HG03354 (cell line): Measurements from ENCODE around the gene ITM2A.

Source experiments
- ATAC-seq: cut with Tn5 transposase; IDR thresholded peaks from one replicate; pipeline ENCODE4 v1.9.1; 2021; ENCODE audit warnings: mild to moderate bottlenecking; ENCODE audit not compliant: unreplicated experiment, poor library complexity, severe bottlenecking

The ITM2A gene

GRCh38 chrX:79366873-79367749 lies at the start of gene ITM2A:
TSS of gene ITM2A (minus strand) at chrX:79367334. CDS start at chrX:79367215, 119 bp downstream.
- ATAC-seq, result peak; percentile 78

GRCh38 chrX:79415056-79415455 lies 47.9 kb upstream of the ITM2A start:
- no peak for ATAC-seq

GRCh38 chrX:79413963-79414362 lies 46.8 kb upstream of the ITM2A start:
- no peak for ATAC-seq

GRCh38 chrX:79412972-79413371 lies 45.8 kb upstream of the ITM2A start:
- ATAC-seq, result no peak

GRCh38 chrX:79412166-79412565 lies 45.0 kb upstream of the ITM2A start:
- ATAC-seq, result no peak

DNA sequence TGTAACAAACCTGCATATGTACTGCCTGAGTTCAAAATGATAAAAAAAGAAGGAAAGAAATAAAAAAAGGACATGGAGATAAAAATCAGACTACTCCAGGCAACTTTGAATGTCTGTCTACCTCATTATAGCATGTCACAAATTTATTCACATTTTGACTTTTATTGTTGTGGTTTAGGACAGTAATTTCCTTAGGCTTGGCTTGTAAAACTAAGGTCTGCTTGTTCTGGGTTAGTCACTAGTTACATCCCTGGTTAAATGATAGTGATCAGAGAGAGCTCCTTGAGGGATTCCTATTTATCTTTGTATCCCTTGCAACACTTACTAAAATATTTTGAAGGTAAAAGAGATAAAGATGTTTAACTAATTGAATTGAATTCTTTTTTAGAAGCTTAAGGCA lies 42.5 kb upstream of the ITM2A start:
- ATAC-seq, result no peak

DNA sequence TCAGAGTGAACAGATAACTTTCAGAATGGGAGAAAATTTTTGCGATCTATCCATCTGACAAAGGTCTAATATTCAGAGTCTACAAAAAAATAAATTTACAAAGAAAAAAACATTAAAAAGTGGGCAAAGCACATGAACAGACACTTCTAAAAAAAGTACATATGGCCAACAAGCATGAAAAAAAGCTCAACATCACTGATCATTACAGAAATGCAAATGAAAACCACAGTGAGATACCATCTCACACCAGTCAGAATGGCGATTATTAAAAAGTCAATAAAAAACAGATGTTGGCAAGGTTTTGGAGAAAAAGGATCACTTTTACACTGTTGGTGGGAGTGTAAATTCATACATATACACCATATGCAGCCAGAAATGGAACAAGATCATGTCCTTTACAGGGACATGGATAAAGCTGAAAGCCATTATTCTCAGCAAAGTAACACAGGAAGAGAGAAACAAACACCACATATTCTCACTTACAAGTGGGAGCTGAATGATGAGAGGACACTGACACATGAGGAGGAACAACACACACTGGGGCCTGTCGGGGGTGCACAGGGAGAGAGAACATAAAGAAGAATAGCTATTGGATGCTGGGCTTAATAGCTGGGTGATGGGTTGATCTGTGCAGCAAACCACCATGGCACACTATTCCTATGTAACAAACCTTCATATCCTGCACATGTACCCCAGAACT lies 41.6 kb upstream of the ITM2A start:
- ATAC-seq, result no peak

DNA sequence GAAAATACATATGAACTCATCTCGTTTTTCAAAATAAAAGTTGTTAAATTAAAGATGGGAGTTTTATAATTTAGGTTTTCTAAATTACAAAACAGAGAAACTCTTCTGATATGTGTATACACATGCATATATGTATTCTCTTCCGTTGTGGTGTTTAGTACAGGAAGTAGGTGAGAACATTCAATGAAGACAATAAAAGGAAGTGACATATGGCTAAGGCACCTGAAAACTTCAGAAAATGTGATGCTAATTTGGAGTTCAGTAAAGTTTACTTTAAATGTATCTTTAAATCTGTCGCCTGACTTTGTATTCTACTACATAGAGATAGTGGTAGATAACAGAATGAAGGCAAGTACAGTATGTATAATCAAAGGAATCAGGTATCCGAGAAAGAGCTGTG lies 33.5 kb upstream of the ITM2A start:
- ATAC-seq, result no peak

DNA sequence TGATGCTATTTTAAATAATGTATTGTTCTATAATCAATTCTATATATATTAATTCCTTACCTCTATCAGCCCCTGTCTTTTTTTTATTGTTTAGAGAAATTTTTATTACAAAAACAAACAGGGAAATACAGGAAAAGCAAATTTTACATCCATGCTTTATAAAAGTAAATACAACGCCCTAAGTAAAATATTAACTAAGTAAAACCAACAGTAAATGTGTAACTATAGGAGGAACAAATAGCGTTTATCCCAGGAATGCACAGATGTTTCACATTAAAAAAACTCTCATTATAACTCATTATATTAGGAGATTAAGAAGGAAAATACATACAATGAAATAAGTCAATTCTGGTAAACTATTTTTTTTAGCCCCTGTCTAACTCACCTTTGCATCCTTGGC lies 8.2 kb upstream of the ITM2A start:
- no peak for ATAC-seq

DNA sequence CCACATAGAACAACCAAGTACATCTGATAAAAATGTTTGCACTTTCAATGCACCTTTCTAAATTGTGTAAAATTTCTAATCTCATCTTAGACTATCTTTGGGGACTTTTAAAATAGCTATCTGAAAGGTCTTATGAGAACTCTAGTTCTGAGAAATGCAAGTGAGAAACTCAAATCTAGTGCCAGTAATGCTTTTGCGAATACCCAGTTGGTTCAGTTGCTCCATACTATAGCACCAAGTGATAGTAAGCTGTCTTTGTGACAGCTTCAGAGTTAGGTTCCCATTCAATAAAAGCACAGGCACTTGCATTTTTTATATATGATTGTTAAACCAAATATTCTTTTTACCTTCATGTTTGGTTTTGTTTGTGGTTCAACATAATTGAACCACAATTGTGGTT lies 4.5 kb upstream of the ITM2A start:
- no peak for ATAC-seq

GRCh38 chrX:79371101-79371500 lies 4.0 kb upstream of the ITM2A start:
- no peak for ATAC-seq

GRCh38 chrX:79369871-79370270 lies 2.7 kb upstream of the ITM2A start:
- ATAC-seq, result no peak

DNA sequence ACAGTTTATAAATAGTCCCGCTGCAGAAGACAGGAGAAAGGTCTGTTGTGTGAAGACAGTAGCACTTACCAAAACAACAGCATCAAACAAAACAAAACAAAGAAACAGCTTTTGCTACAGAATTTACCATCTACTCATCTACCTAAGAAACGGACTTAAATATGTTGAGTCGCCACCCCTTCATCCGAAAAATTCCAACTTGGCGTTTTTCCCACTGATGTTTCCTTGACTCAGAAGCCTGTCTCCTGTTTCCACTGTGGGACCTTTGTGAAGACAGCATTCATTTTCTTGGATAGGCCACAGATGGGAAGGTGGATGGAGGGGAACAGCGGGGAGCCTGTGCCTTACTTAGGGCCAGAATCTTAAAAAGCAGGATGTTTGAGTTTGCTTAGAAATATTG lies 1.3 kb upstream of the ITM2A start:
- no peak for ATAC-seq

- ATAC-seq, result no peak
These were observed 773 bp upstream of the ITM2A start for GRCh38 chrX:79367907-79368306.

DNA sequence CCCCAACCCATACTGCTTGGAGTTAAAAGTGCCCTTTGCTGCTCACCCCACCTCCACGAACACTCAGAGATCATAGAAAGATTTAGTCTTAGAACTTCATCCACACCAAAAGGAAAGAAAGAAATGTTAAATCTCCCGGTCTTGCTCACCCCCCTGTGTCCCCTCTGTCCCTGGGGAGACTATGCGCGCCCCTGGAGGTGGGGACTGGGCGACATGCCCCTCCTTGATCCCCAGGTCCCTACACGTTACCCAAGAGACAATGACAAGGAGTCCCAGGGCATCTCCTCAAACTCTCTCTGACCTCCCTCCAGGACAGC lies 620 bp downstream of the ITM2A start:
- ATAC-seq, result no peak

- no peak for ATAC-seq
These were observed 1.5 kb downstream of the ITM2A start for GRCh38 chrX:79365591-79365990.

DNA sequence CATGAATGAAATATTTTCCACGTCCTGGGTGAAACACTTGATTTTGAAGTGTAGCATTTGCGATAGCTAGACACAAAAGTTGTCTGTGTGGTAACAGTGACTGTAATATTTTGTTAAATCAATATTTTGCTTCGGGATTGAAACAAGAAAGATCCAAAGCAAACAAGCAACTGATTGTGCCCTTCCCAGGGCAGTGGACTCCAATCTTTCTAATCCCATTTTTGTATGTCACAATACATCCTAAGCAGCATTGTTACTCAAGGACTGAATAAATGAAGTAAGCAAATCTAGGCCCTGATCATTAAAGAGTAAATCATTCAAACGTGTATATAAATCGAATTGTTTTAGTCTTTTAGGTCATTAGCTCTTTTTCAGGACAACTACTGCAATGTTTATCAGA lies 2.8 kb downstream of the ITM2A start:
- ATAC-seq, result no peak

- no peak for ATAC-seq
These were observed 5.8 kb downstream of the ITM2A start for GRCh38 chrX:79361192-79361870.

- no peak for ATAC-seq
These were observed 30.0 kb downstream of the ITM2A start for GRCh38 chrX:79336869-79337815.

GRCh38 chrX:79330022-79330421 lies 37.1 kb downstream of the ITM2A start:
- no peak for ATAC-seq
